Measurements from ENCODE around the gene TRMT61A.
"Not testable (repeated sequence)": the region's sequence is repeated elsewhere in the genome, so short reads cannot be mapped to it uniquely, and the experiment has no call there.

Gene TRMT61A

GRCh38 chr14:103509864-103510723, 18.9 kb upstream of the TRMT61A start:
- DNase-seq, result no peak

GRCh38 chr14:103510724-103511693, 18.0 kb upstream of the TRMT61A start:
- DNase-seq, result no peak

- not testable (repeated sequence) for DNase-seq
Observed at GRCh38 chr14:103512180-103512579, 16.8 kb upstream of the TRMT61A start.

GRCh38 chr14:103512701-103513611, 16.0 kb upstream of the TRMT61A start:
- DNase-seq, result no peak

GRCh38 chr14:103514596-103515421, 14.2 kb upstream of the TRMT61A start:
- DNase-seq, result no peak

- DNase-seq, result no peak
Observed at GRCh38 chr14:103516426-103517173, 12.4 kb upstream of the TRMT61A start.

GRCh38 chr14:103517174-103517566, 11.8 kb upstream of the TRMT61A start:
- no peak for DNase-seq

- no peak for DNase-seq
Observed at GRCh38 chr14:103517721-103518421, 11.1 kb upstream of the TRMT61A start.

- peak; percentile 30 for DNase-seq
Observed at GRCh38 chr14:103518422-103519042, 10.5 kb upstream of the TRMT61A start.

- no peak for DNase-seq
Observed at GRCh38 chr14:103519043-103519836, 9.8 kb upstream of the TRMT61A start.

GRCh38 chr14:103519837-103520212, 9.2 kb upstream of the TRMT61A start:
- no peak for DNase-seq

GRCh38 chr14:103520269-103520656, 8.7 kb upstream of the TRMT61A start:
- no peak for DNase-seq

GRCh38 chr14:103520657-103521437, 8.1 kb upstream of the TRMT61A start:
- peak; percentile 61 for DNase-seq

- DNase-seq, result no peak
Observed at GRCh38 chr14:103521438-103521950, 7.5 kb upstream of the TRMT61A start.

- DNase-seq, result peak; percentile 12
Observed at GRCh38 chr14:103521951-103522563, 6.9 kb upstream of the TRMT61A start.

- no peak for DNase-seq
Observed at GRCh38 chr14:103522649-103523574, 6.1 kb upstream of the TRMT61A start, which contains the start of gene CKB. Gene CKB (minus strand): TSS chr14:103522830. CDS start chr14:103522493, 337 bp downstream.
